ENCODE measurements around the gene PLA2G6. TPM values are rescaled to one million over a fixed set of nuclear protein-coding genes. Genes with fewer than 3 reads are reported as not detected.

The PLA2G6 gene
- total and polyA plus RNA-seq, 2 of the 8 experiments (the other 6 are each of a cell fraction or from before 2014, with no cell fraction given): 13.2 to 21.0 TPM

GRCh38 chr22:38082986-38083710, 98.5 kb downstream of the PLA2G6 start (continued):
- TF ChIP-seq CHD7 (IDR thresholded peaks at IDR 0.05; ENCODE audit: insufficient replicate concordance, low read length): no peak
- no peak for TF ChIP-seq JUND (IDR thresholded peaks at IDR 0.05; ENCODE audit: low read length)
